ENCODE results near the gene DNAH17.

DNAH17 gene

DNA sequence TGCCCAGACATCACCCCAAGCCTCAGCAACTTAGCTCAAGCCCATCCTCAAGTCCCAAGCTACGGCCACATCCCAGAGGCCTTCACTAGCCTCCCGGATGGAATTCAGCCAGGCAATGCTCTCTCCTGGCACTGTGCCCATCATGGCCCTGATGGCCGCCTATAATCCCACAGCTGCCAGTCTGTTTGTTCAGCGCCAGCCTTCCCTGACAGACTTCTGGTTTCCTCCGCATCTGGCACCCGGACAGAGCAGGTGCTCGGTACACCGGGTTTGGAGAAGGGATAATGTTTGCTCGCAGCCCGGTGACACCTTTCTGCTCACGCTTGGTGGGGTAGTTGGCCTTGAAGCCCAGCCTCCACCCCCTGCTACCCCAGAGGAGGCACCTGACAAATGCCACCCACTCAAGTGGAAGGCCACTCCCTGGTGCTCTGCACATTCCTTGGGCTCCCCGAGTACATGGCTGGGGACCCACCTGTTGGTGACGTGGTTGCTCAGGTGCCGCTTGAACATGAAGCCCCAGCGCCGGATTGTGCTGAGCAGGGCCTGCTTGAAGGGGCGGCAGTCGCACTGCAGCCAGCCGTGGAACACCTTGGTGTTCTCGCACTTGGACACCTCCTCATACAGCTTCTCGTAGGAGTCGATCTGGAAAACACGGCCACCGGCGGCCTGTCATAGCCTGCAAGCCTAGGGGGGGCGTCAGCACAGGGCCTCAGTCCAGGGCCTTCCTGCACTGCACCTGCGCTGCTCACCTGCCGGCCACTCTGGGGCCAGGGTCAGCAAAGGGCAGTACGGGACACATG, 47.1 kb downstream of the DNAH17 start:
- no peak for TF ChIP-seq RARB (CRISPR knock-in tag; IDR thresholded peaks at IDR 0.05)
- 0 out of 2 replicates have a peak, but pooled peaks have one; percentile 27 for TF ChIP-seq ZNF70 (CRISPR knock-in tag; IDR thresholded peaks at IDR 0.05)
- no peak for ATAC-seq

DNA sequence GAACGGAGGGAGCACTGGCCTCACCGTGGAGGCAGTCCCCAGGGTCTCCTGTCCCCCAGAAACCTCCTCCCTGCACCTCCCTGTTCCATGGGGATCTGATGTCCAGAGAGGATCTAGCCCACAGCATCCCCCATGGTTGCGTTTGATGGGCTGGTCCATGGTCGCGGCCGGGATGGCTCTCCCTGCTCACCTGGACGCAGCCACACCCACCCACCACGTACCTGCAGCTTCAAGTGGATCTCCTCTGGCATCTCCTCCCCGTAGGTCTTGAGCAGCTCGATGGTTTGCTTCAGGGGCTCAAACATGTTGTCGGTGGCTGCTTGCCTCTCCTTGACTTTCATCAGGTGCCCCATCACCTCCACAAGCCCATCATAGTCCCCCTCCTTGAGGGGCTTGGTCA, 47.9 kb downstream of the DNAH17 start:
- no peak for ATAC-seq
- TF ChIP-seq ESRRG (CRISPR knock-in tag; IDR thresholded peaks at IDR 0.05) (no peak), ZNF8 (CRISPR knock-in tag; IDR thresholded peaks at IDR 0.05) (no peak), ARNTL (CRISPR knock-in tag; IDR thresholded peaks at IDR 0.05; ENCODE audit: borderline replicate concordance, low read depth) (no peak), SNAI2 (CRISPR knock-in tag; IDR thresholded peaks at IDR 0.05) (no peak)
- TF ChIP-seq, protein P1, sequence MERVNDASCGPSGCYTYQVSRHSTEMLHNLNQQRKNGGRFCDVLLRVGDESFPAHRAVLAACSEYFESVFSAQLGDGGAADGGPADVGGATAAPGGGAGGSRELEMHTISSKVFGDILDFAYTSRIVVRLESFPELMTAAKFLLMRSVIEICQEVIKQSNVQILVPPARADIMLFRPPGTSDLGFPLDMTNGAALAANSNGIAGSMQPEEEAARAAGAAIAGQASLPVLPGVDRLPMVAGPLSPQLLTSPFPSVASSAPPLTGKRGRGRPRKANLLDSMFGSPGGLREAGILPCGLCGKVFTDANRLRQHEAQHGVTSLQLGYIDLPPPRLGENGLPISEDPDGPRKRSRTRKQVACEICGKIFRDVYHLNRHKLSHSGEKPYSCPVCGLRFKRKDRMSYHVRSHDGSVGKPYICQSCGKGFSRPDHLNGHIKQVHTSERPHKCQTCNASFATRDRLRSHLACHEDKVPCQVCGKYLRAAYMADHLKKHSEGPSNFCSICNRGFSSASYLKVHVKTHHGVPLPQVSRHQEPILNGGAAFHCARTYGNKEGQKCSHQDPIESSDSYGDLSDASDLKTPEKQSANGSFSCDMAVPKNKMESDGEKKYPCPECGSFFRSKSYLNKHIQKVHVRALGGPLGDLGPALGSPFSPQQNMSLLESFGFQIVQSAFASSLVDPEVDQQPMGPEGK (CRISPR knock-in tag; IDR thresholded peaks at IDR 0.05; ENCODE audit: borderline replicate concordance): no peak

DNA sequence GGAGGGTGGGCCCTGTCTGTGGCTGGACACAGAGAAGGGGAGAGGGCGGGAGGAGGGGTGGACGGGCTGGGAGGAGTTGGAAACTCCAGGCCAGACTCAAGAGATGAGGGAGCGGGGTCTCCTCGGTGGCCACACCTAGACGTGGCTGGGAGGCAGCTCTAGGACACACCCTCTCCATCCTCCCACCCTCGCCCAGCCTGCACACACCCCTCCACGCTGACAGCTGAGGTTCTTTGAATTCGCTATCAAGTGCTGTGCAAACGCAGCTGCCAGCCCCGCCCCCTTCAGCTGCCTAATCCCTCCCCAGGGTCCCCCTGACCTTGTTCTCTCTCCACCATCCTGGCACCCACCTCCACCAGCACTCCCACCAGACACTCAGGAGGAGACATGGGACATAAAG, 48.7 kb downstream of the DNAH17 start:
- no peak for ATAC-seq
- TF ChIP-seq ZFP3 (CRISPR knock-in tag; IDR thresholded peaks at IDR 0.05) (no peak), ZFP30 (CRISPR knock-in tag; IDR thresholded peaks at IDR 0.05) (no peak), OSR1 (CRISPR knock-in tag; IDR thresholded peaks at IDR 0.05) (no peak), SNAI2 (CRISPR knock-in tag; IDR thresholded peaks at IDR 0.05) (no peak), ISL1 (CRISPR knock-in tag; IDR thresholded peaks at IDR 0.05) (no peak), ESRRG (CRISPR knock-in tag; IDR thresholded peaks at IDR 0.05) (no peak), BACH2 (CRISPR knock-in tag; IDR thresholded peaks at IDR 0.05; ENCODE audit: borderline replicate concordance) (no peak), PPARA (CRISPR knock-in tag; IDR thresholded peaks at IDR 0.05; ENCODE audit: borderline replicate concordance) (no peak), TOX (CRISPR knock-in tag; IDR thresholded peaks at IDR 0.05; ENCODE audit: borderline replicate concordance) (no peak), CSDC2 (CRISPR knock-in tag; IDR thresholded peaks at IDR 0.05) (no peak), ZNF565 (CRISPR knock-in tag; conservative IDR thresholded peaks at IDR 0.05; ENCODE audit: low read depth) (no peak), ARNTL (CRISPR knock-in tag; IDR thresholded peaks at IDR 0.05; ENCODE audit: borderline replicate concordance, low read depth) (no peak)
- TF ChIP-seq, protein P2, sequence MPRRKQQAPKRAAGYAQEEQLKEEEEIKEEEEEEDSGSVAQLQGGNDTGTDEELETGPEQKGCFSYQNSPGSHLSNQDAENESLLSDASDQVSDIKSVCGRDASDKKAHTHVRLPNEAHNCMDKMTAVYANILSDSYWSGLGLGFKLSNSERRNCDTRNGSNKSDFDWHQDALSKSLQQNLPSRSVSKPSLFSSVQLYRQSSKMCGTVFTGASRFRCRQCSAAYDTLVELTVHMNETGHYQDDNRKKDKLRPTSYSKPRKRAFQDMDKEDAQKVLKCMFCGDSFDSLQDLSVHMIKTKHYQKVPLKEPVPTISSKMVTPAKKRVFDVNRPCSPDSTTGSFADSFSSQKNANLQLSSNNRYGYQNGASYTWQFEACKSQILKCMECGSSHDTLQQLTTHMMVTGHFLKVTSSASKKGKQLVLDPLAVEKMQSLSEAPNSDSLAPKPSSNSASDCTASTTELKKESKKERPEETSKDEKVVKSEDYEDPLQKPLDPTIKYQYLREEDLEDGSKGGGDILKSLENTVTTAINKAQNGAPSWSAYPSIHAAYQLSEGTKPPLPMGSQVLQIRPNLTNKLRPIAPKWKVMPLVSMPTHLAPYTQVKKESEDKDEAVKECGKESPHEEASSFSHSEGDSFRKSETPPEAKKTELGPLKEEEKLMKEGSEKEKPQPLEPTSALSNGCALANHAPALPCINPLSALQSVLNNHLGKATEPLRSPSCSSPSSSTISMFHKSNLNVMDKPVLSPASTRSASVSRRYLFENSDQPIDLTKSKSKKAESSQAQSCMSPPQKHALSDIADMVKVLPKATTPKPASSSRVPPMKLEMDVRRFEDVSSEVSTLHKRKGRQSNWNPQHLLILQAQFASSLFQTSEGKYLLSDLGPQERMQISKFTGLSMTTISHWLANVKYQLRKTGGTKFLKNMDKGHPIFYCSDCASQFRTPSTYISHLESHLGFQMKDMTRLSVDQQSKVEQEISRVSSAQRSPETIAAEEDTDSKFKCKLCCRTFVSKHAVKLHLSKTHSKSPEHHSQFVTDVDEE (CRISPR knock-in tag; IDR thresholded peaks at IDR 0.05): no peak
- TF ChIP-seq, protein P3, sequence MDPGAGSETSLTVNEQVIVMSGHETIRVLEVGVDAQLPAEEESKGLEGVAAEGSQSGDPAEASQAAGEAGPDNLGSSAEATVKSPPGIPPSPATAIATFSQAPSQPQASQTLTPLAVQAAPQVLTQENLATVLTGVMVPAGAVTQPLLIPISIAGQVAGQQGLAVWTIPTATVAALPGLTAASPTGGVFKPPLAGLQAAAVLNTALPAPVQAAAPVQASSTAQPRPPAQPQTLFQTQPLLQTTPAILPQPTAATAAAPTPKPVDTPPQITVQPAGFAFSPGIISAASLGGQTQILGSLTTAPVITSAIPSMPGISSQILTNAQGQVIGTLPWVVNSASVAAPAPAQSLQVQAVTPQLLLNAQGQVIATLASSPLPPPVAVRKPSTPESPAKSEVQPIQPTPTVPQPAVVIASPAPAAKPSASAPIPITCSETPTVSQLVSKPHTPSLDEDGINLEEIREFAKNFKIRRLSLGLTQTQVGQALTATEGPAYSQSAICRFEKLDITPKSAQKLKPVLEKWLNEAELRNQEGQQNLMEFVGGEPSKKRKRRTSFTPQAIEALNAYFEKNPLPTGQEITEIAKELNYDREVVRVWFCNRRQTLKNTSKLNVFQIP (CRISPR knock-in tag; IDR thresholded peaks at IDR 0.05; ENCODE audit: borderline replicate concordance, low read depth): no peak
- TF ChIP-seq, protein P4, sequence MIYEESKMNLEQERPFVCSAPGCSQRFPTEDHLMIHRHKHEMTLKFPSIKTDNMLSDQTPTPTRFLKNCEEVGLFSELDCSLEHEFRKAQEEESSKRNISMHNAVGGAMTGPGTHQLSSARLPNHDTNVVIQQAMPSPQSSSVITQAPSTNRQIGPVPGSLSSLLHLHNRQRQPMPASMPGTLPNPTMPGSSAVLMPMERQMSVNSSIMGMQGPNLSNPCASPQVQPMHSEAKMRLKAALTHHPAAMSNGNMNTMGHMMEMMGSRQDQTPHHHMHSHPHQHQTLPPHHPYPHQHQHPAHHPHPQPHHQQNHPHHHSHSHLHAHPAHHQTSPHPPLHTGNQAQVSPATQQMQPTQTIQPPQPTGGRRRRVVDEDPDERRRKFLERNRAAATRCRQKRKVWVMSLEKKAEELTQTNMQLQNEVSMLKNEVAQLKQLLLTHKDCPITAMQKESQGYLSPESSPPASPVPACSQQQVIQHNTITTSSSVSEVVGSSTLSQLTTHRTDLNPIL (CRISPR knock-in tag; IDR thresholded peaks at IDR 0.05; ENCODE audit: low read depth): no peak
- TF ChIP-seq, protein P1 (CRISPR knock-in tag; IDR thresholded peaks at IDR 0.05; ENCODE audit: borderline replicate concordance): no peak
- TF ChIP-seq, protein P5, sequence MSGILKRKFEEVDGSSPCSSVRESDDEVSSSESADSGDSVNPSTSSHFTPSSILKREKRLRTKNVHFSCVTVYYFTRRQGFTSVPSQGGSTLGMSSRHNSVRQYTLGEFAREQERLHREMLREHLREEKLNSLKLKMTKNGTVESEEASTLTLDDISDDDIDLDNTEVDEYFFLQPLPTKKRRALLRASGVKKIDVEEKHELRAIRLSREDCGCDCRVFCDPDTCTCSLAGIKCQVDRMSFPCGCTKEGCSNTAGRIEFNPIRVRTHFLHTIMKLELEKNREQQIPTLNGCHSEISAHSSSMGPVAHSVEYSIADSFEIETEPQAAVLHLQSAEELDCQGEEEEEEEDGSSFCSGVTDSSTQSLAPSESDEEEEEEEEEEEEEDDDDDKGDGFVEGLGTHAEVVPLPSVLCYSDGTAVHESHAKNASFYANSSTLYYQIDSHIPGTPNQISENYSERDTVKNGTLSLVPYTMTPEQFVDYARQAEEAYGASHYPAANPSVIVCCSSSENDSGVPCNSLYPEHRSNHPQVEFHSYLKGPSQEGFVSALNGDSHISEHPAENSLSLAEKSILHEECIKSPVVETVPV (CRISPR knock-in tag; IDR thresholded peaks at IDR 0.05): no peak

All from SK-N-SH treated with all-trans-retinoic acid at 6 μM for 48 hours (cell line).